Measurements from ENCODE around the gene CD38. TPM values are rescaled to one million over a fixed set of nuclear protein-coding genes. Genes with fewer than 3 reads are reported as not detected.

CD38 gene
- total and polyA plus RNA-seq, 11 donors = 1.0 to 12.4 (median 2.8) TPM

GRCh38 chr4:15882675-15883086 lies 104.6 kb downstream of the CD38 start:
- intact Hi-C loops (cut with DNase I) = loop anchor here (1.0 to 10.0 kb wide), 16 partner anchors 74 to 408 kb away; no protein-coding TSS in a partner anchor
- DNase-seq = peak in 4 of 5 donors; percentile 39 to 53 (median 42)

GRCh38 chr4:15883610-15884243 lies 105.6 kb downstream of the CD38 start:
- TF ChIP-seq CTCF (IDR thresholded peaks at IDR 0.05) = no peak
- TF ChIP-seq POLR2A (IDR thresholded peaks at IDR 0.05) = no peak
- 81 to 91% (median 84%) methylated on average over 4 of the region's 4 CpGs for WGBS, 4 donors
- DNase-seq (no peak), ATAC-seq (no peak)
- no peaks in the 10 kb centered on the region for H3K9me3 ChIP-seq
- H3K27me3 ChIP-seq = no peaks in the 10 kb centered on the region
- intact Hi-C loops (cut with DNase I) = loop anchor here (1.0 to 10.0 kb wide), 15 partner anchors 73 to 409 kb away; no protein-coding TSS in a partner anchor
- H3K4me1 ChIP-seq = peaks cover 0 to 3% (median 0%) of the 10 kb centered on the region in 12 donors
- no peaks in the 10 kb centered on the region for H3K36me3 ChIP-seq
- no peak overlapping the region for H3K4me3 ChIP-seq
- no peak overlapping the region for H3K27ac ChIP-seq

More at GRCh38 chr4:15882675-15883086, 104.6 kb downstream of the CD38 start:
- H3K36me3 ChIP-seq = no peaks in the 10 kb centered on the region
- H3K27me3 ChIP-seq = no peaks in the 10 kb centered on the region
- H3K27ac ChIP-seq = no peak overlapping the region
- TF ChIP-seq CTCF (IDR thresholded peaks at IDR 0.05) (peak; percentile 74 to 92 (median 88)), POLR2A (IDR thresholded peaks at IDR 0.05) (no peak)
- peaks cover 0 to 7% (median 0%) of the 10 kb centered on the region in 12 donors for H3K9me3 ChIP-seq
- no peak overlapping the region for H3K4me3 ChIP-seq
- H3K4me1 ChIP-seq = peaks cover 0 to 3% (median 0%) of the 10 kb centered on the region in 12 donors
- WGBS, 4 donors = 83 to 91% (median 87%) methylated on average over 1 of the region's 1 CpG
- ATAC-seq = peak; percentile 73 to 89 (median 85)

- Histone ChIP-seq H3K27ac (no peak overlapping the region), H3K9me3 (no peaks in the 10 kb centered on the region), H3K27me3 (no peaks in the 10 kb centered on the region), H3K4me3 (no peak overlapping the region), H3K36me3 (no peaks in the 10 kb centered on the region), H3K4me1 (peaks cover 0 to 3% (median 0%) of the 10 kb centered on the region in 12 donors)
- no peak for DNase-seq
- intact Hi-C loops (cut with DNase I) = loop anchor here in 9 of 10 donors (2.0 to 10.0 kb wide), 9 partner anchors 73 to 410 kb away; no protein-coding TSS in a partner anchor
- TF ChIP-seq CTCF (IDR thresholded peaks at IDR 0.05) = no peak
- TF ChIP-seq POLR2A (IDR thresholded peaks at IDR 0.05) = no peak
- ATAC-seq = no peak
- 74 to 80% (median 76%) methylated on average over 3 of the region's 3 CpGs for WGBS, 4 donors
Measured at GRCh38 chr4:15884666-15885065, 106.5 kb downstream of the CD38 start.

GRCh38 chr4:15885422-15885821 lies 107.3 kb downstream of the CD38 start:
- 83 to 85% (median 85%) methylated on average over 7 of the region's 7 CpGs for WGBS, 4 donors

More at GRCh38 chr4:15885422-15885821, 107.3 kb downstream of the CD38 start:
- TF ChIP-seq POLR2A (IDR thresholded peaks at IDR 0.05) (no peak), CTCF (IDR thresholded peaks at IDR 0.05) (no peak)
- Histone ChIP-seq H3K4me1 (peaks cover 0 to 3% (median 0%) of the 10 kb centered on the region in 12 donors), H3K9me3 (no peaks in the 10 kb centered on the region), H3K27me3 (no peaks in the 10 kb centered on the region), H3K36me3 (no peaks in the 10 kb centered on the region), H3K4me3 (no peak overlapping the region), H3K27ac (no peak overlapping the region)
- intact Hi-C loops (cut with DNase I) = loop anchor here in 7 of 10 donors (2.0 to 10.0 kb wide), 5 partner anchors 115 to 411 kb away; no protein-coding TSS in a partner anchor
- ATAC-seq = no peak
- no peak for DNase-seq

Measured in heart left ventricle (tissue), 16 donors.